GM12875 (cell line): ENCODE results near the gene DOCK4.

ENCODE experiments used
- H3K4me3 ChIP-seq: one replicate; pipeline ENCODE4 v1.5.1; 2011; ENCODE audit warnings: low read depth, low read length, control low read depth
- CTCF ChIP-seq: IDR thresholded peaks from 2 replicates; pipeline ENCODE4 v1.5.1; 2011; ENCODE audit warnings: low read depth, mild to moderate bottlenecking, control low read depth, inconsistent platforms, low read length, moderate library complexity, borderline replicate concordance; ENCODE audit not compliant: insufficient read depth

The DOCK4 gene

GRCh38 chr7:112091768-112092167, 114.4 kb downstream of the DOCK4 start:
- no peak for TF ChIP-seq CTCF
- H3K4me3 ChIP-seq, result no peak overlapping the region

DNA sequence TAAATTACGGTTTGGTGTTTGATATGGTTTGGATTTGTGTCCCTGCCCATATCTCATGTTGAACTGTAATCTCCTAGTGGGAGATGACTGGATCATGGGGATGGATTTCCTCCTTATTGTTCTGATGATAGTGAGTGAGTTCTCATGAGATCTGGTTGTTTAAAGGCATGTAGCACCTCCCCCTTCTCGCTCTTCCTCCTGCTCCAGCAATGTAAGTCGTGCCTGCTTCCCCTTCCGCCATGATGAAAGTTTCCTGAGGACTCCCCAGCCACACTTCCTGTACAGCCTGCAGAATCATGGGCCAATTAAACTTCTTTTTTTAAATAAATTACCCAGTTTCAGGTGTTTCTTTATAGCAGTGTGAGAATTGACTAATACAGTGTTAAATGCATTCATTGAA, 116.6 kb downstream of the DOCK4 start:
- TF ChIP-seq CTCF, result no peak
- H3K4me3 ChIP-seq, result no peak overlapping the region

GRCh38 chr7:112088484-112089016, 117.6 kb downstream of the DOCK4 start:
- no peak for TF ChIP-seq CTCF
- H3K4me3 ChIP-seq, result no peak overlapping the region

GRCh38 chr7:112086496-112087254, 119.5 kb downstream of the DOCK4 start:
- no peak for TF ChIP-seq CTCF
- no peak overlapping the region for H3K4me3 ChIP-seq

DNA sequence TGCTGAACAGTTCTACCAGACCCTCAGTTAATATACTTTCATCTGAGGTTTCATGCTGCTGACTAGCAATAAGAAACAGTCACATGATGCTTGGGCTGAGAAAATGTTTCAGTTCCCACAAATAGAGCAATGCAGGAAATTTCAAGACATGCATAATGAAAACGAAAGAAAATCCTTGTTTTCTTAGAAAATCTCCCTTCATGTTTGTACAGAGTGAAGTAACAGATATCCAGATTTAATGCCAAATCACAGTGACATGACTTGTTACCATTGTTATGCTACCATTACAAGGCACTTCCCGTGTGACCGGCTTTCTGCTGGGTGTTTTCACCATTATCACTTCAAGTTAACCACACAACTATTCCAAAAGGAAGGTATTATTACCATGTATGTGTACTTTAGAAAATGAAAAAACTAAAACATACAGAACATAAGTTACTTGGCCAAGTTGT, 121.7 kb downstream of the DOCK4 start:
- H3K4me3 ChIP-seq, result no peak overlapping the region
- TF ChIP-seq CTCF, result no peak

- no peak for TF ChIP-seq CTCF
- no peak overlapping the region for H3K4me3 ChIP-seq
These were observed 122.3 kb downstream of the DOCK4 start for GRCh38 chr7:112083776-112084355.

GRCh38 chr7:112082306-112082705, 123.9 kb downstream of the DOCK4 start:
- H3K4me3 ChIP-seq, result no peak overlapping the region
- TF ChIP-seq CTCF, result no peak
